ENCODE measurements around the gene SULT1C2.

DNA sequence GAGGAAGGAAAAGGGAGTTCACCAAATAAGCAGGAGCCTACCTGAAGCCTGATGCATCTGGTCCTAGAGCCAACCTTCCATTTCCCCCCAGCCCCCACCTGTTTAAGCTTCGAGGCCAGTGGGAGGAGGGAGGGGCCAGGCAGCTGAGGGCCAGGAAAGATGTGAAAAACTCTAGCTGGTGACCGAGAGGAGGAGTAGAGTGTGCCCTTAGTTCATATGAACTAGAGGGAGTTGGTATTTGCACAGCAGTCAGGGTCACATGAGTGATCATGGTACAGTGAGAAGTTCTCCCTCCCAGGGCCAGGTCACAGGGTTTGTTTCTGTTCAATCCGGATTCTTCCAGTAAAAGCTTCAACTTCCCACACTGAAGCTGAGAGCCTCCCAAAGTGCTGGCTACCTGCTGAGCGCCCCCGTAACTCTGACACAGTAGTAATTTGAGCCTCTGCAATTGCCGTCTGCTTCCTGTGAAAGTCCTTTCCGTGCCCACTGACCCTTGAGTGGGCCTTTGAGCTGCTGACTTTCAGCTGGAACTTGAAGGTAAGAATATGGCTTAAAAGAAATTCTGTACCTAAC lies at the start of gene SULT1C2:
- TF ChIP-seq, protein P1, sequence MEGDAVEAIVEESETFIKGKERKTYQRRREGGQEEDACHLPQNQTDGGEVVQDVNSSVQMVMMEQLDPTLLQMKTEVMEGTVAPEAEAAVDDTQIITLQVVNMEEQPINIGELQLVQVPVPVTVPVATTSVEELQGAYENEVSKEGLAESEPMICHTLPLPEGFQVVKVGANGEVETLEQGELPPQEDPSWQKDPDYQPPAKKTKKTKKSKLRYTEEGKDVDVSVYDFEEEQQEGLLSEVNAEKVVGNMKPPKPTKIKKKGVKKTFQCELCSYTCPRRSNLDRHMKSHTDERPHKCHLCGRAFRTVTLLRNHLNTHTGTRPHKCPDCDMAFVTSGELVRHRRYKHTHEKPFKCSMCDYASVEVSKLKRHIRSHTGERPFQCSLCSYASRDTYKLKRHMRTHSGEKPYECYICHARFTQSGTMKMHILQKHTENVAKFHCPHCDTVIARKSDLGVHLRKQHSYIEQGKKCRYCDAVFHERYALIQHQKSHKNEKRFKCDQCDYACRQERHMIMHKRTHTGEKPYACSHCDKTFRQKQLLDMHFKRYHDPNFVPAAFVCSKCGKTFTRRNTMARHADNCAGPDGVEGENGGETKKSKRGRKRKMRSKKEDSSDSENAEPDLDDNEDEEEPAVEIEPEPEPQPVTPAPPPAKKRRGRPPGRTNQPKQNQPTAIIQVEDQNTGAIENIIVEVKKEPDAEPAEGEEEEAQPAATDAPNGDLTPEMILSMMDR (IDR thresholded peaks at IDR 0.05), result no peak
- TF ChIP-seq POLR2A (IDR thresholded peaks at IDR 0.05) (no peak), EP300 (IDR thresholded peaks at IDR 0.05) (no peak)
